Esophagus squamous epithelium (tissue), 4 donors: ENCODE measurements around the gene NCS1.

Source experiments
- POLR2A ChIP-seq, 4 donors: fragments of 450-650 bp; IDR thresholded peaks; one replicate each; pipeline ENCODE4 v1.6.1; 2017; ENCODE audit warnings: antibody characterized with exemption in 4 of 4, mild to moderate bottlenecking in 4 of 4, moderate library complexity in 3 of 4
- TF ChIP-seq, protein P1 (sequence below), 6 experiments: fragments of 450-650 bp in 4 of 6; fragments of 200-600 bp in 2 of 6; sonication (generic) in 2 of 6; IDR thresholded peaks; one replicate each; pipeline ENCODE4 v1.5.1; 2016 to 2019; ENCODE audit warnings: antibody characterized with exemption in 6 of 6, mild to moderate bottlenecking in 4 of 6, moderate library complexity in 4 of 6

GRCh38 chr9:130285271-130285670 lies 113.1 kb downstream of the NCS1 start:
- TF ChIP-seq, protein P1, sequence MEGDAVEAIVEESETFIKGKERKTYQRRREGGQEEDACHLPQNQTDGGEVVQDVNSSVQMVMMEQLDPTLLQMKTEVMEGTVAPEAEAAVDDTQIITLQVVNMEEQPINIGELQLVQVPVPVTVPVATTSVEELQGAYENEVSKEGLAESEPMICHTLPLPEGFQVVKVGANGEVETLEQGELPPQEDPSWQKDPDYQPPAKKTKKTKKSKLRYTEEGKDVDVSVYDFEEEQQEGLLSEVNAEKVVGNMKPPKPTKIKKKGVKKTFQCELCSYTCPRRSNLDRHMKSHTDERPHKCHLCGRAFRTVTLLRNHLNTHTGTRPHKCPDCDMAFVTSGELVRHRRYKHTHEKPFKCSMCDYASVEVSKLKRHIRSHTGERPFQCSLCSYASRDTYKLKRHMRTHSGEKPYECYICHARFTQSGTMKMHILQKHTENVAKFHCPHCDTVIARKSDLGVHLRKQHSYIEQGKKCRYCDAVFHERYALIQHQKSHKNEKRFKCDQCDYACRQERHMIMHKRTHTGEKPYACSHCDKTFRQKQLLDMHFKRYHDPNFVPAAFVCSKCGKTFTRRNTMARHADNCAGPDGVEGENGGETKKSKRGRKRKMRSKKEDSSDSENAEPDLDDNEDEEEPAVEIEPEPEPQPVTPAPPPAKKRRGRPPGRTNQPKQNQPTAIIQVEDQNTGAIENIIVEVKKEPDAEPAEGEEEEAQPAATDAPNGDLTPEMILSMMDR (IDR thresholded peaks at IDR 0.05), result no peak
- TF ChIP-seq POLR2A (IDR thresholded peaks at IDR 0.05), result no peak
